A549 (cell line): ENCODE results near the gene NPFFR1. TPM values are rescaled to one million over a fixed set of nuclear protein-coding genes. Genes with fewer than 3 reads are reported as not detected.

Experiments used
- ATAC-seq, 2 experiments: fragments of 200-7000 bp in 1 of 2; fragments of >200 bp in 1 of 2; cut with Nextera tagmentation in 1 of 2; cut with Tn5 transposase in 1 of 2; 3 replicates each; pipeline versions ENCODE4 v1.8.0 to v1.9.1; 2018 to 2020; ENCODE audit warnings: mild to moderate bottlenecking in 1 of 2, moderate library complexity in 1 of 2
- CTCF ChIA-PET: fragments of 300-600 bp; sonication (Branson Sonifier 250); formaldehyde crosslinking; extraction: SDS; loops from one replicate; lab custom pipeline; 2021; ENCODE audit warnings: antibody characterized with exemption, inconsistent platforms; lab: Yijun Ruan, JAX
- POLR2A ChIA-PET: fragments of 350-600 bp; formaldehyde crosslinking; extraction: SDS; loops from one replicate; lab custom pipeline; 2021; ENCODE audit warnings: antibody characterized with exemption, inconsistent platforms; lab: Yijun Ruan, JAX
- DNase-seq, 2 experiments: peaks; one replicate each; pipeline versions ENCODE4 v3.0.0 to v3.0.0-alpha.2; 2011 to 2016; ENCODE audit warnings: low read depth in 1 of 2, low spot score in 1 of 2
- FAIRE-seq: peaks from 2 replicates; lab custom pipeline; 2011; peaks lifted over from hg19 to GRCh38; lab: Jason Lieb, UNC
- H3K27ac ChIP-seq, 2 experiments: fragments of >200 bp; sonication (Bioruptor Twin); formaldehyde crosslinking; 3 replicates each; pipeline ENCODE4 v1.5.1; 2016 to 2017
- H3K4me1 ChIP-seq: fragments of >200 bp; sonication (Bioruptor Twin); formaldehyde crosslinking; 3 replicates; pipeline ENCODE4 v1.6.1; 2016
- H3K4me2 ChIP-seq: fragments of >200 bp; sonication (Bioruptor Twin); formaldehyde crosslinking; 3 replicates; pipeline ENCODE4 v1.6.1; 2016
- H3K4me3 ChIP-seq: fragments of >200 bp; sonication (Bioruptor Twin); formaldehyde crosslinking; 3 replicates; pipeline ENCODE4 v1.5.1; 2016
- H3K9me3 ChIP-seq: fragments of >200 bp; sonication (Bioruptor Twin); formaldehyde crosslinking; 3 replicates; pipeline ENCODE4 v1.6.1; 2016
- BCL3 ChIP-seq: fragments of >200 bp; sonication (Bioruptor Twin); formaldehyde crosslinking; IDR thresholded peaks from 3 replicates; pipeline ENCODE4 v1.6.1; 2016
- BHLHE40 ChIP-seq: IDR thresholded peaks from 2 replicates; pipeline ENCODE4 v1.6.1; 2012; ENCODE audit warnings: low read depth, low read length, inconsistent platforms
- EHMT2 ChIP-seq: fragments of 200-600 bp; sonication (generic); IDR thresholded peaks from 2 replicates; pipeline ENCODE4 v1.6.1; 2016; ENCODE audit warnings: antibody characterized with exemption, low read depth, mild to moderate bottlenecking, moderate library complexity
- ELK1 ChIP-seq: fragments of 150-350 bp; IDR thresholded peaks from 2 replicates; pipeline ENCODE4 v1.6.1; 2014; ENCODE audit warnings: low read depth, mild to moderate bottlenecking, low read length
- HDAC2 ChIP-seq: fragments of 200-600 bp; sonication (generic); IDR thresholded peaks from 2 replicates; pipeline ENCODE4 v1.6.1; 2016
- HMGXB4 ChIP-seq: fragments of 250-450 bp; sonication (Bioruptor Pico); IDR thresholded peaks from 2 replicates; pipeline ENCODE4 v1.5.0; 2021; ENCODE audit warnings: mild to moderate bottlenecking, moderate library complexity, borderline replicate concordance
- HOXB5 ChIP-seq: fragments of 250-450 bp; sonication (Bioruptor Pico); IDR thresholded peaks from 2 replicates; pipeline ENCODE4 v1.5.0; 2020; ENCODE audit warnings: mild to moderate bottlenecking, moderate library complexity
- JUNB ChIP-seq: fragments of >200 bp; sonication (Bioruptor Twin); formaldehyde crosslinking; IDR thresholded peaks from 2 replicates; pipeline ENCODE4 v1.6.1; 2016
- KDM1A ChIP-seq: fragments of 200-600 bp; sonication (generic); IDR thresholded peaks from 2 replicates; pipeline ENCODE4 v1.6.1; 2016; ENCODE audit warnings: low read depth, mild to moderate bottlenecking
- MAZ ChIP-seq: fragments of 150-350 bp; IDR thresholded peaks from 2 replicates; pipeline ENCODE4 v1.6.1; 2014; ENCODE audit warnings: antibody characterized with exemption, low read depth, low read length, borderline replicate concordance
- MYC ChIP-seq: IDR thresholded peaks from 2 replicates; pipeline ENCODE4 v1.6.1; 2012; ENCODE audit warnings: mild to moderate bottlenecking, inconsistent platforms, low read length, improper control_type of control experiment, borderline replicate concordance
- NR3C1 ChIP-seq: fragments of >200 bp; sonication (Bioruptor Twin); formaldehyde crosslinking; IDR thresholded peaks from 3 replicates; pipeline ENCODE4 v1.6.1; 2017
- PBX3 ChIP-seq: IDR thresholded peaks from 2 replicates; pipeline ENCODE4 v1.6.1; 2012
- PHF8 ChIP-seq: fragments of 200-600 bp; sonication (generic); IDR thresholded peaks from 2 replicates; pipeline ENCODE4 v1.6.1; 2016; ENCODE audit warnings: low read depth, mild to moderate bottlenecking, antibody characterized with exemption, moderate library complexity, borderline replicate concordance
- POLR2A ChIP-seq: IDR thresholded peaks from 2 replicates; pipeline ENCODE4 v1.6.1; 2012; ENCODE audit warnings: mild to moderate bottlenecking, low read length
- RARB ChIP-seq: fragments of 250-450 bp; sonication (Bioruptor Pico); IDR thresholded peaks from 2 replicates; pipeline ENCODE4 v1.8.0; 2021; ENCODE audit warnings: mild to moderate bottlenecking, moderate library complexity
- REST ChIP-seq: fragments of 200-600 bp; sonication (generic); IDR thresholded peaks from 2 replicates; pipeline ENCODE4 v1.6.1; 2016; ENCODE audit warnings: antibody characterized with exemption, mild to moderate bottlenecking, moderate library complexity
- TP53 ChIP-seq: fragments of 250-450 bp; sonication (Bioruptor Pico); IDR thresholded peaks from 2 replicates; pipeline ENCODE4 v1.5.0; 2021; ENCODE audit warnings: mild to moderate bottlenecking, moderate library complexity
- ZFP36 ChIP-seq: fragments of 450-650 bp; IDR thresholded peaks from 2 replicates; pipeline ENCODE4 v1.6.1; 2014; ENCODE audit warnings: borderline replicate concordance; ENCODE audit not compliant: partially characterized antibody
- ZSCAN20 ChIP-seq: fragments of 250-450 bp; sonication (Bioruptor Pico); IDR thresholded peaks from 2 replicates; pipeline ENCODE4 v1.8.0; 2022; ENCODE audit warnings: mild to moderate bottlenecking, moderate library complexity
- WGBS: methylation state at CpG from one replicate; pipeline ENCODE4 v1.1.6; 2017; ENCODE audit errors: missing lambda C conversion rate; 5-methylcytosine and 5-hydroxymethylcytosine counted together
- polyA plus RNA-seq, 4 experiments: library from polyadenylated mRNA; depleted of rRNA in 3 of 4; stranded (reverse); fragments of >200 nt; fragmentation: RNase III in 1 of 4; extraction: RNeasy Plus Mini Kit Qiagen cat#74134 plus additional on column Dnase treatment in 1 of 4; gene quantifications; 2 replicates in 3 of 4; 3 replicates in 1 of 4; pipeline ENCODE4 v1.2.3, GENCODE V29; 2011 to 2017

The NPFFR1 gene
- polyA plus RNA-seq, 2 of the 4 experiments (the other 2 are of a cell fraction), result not detected

- ChIA-PET CTCF (interaction anchor here (1.3 to 3.0 kb wide), 3 partner anchors 11 to 41 kb away, joined by 3 to 17 read pairs (median 16); no protein-coding TSS in a partner anchor), POLR2A (no interaction called here)
- DNase-seq (no peak), ATAC-seq (no peak), FAIRE-seq (no peak)
- no peak overlapping the region for H3K27ac ChIP-seq
- TF ChIP-seq ZSCAN20 (CRISPR knock-in tag) (no peak), HOXB5 (no peak), KDM1A (no peak), TP53 (CRISPR knock-in tag) (no peak), PBX3 (no peak), HDAC2 (no peak), EHMT2 (no peak), HMGXB4 (no peak), PHF8 (no peak), REST (no peak), BHLHE40 (no peak), RARB (CRISPR knock-in tag) (no peak), ZFP36 (no peak), MAZ (no peak), BCL3 (no peak), ELK1 (no peak), POLR2A (no peak), JUNB (no peak), NR3C1 (no peak), MYC (no peak)
- WGBS, result 91% methylated on average over 9 of the region's 9 CpGs
- no peaks in the 10 kb centered on the region for H3K9me3 ChIP-seq
- no peak overlapping the region for H3K4me3 ChIP-seq
- no peak overlapping the region for H3K4me2 ChIP-seq
- peaks cover 7% of the 10 kb centered on the region; the same call in 1 of the 3 replicates for H3K4me1 ChIP-seq
These were observed 39.4 kb upstream of the NPFFR1 start for GRCh38 chr10:70323138-70323696.
